ENCODE results near the gene PRX.
"Not testable (repeated sequence)": the region's sequence is repeated elsewhere in the genome, so short reads cannot be mapped to it uniquely, and the experiment has no call there.

Gene PRX

GRCh38 chr19:40389404-40390083 is 23.6 kb downstream of the PRX start:
- DNase-seq, result no peak

GRCh38 chr19:40388481-40388880 is 24.7 kb downstream of the PRX start:
- DNase-seq, result no peak

GRCh38 chr19:40387155-40387554 is 26.0 kb downstream of the PRX start:
- DNase-seq, result no peak

GRCh38 chr19:40383668-40384248 is 29.4 kb downstream of the PRX start:
- DNase-seq, result no peak

GRCh38 chr19:40381321-40381720 is 31.9 kb downstream of the PRX start:
- no peak for DNase-seq

GRCh38 chr19:40380199-40381037 is 32.8 kb downstream of the PRX start:
- DNase-seq, result no peak

- DNase-seq, result no peak
These were observed 33.6 kb downstream of the PRX start for GRCh38 chr19:40379446-40380198.

- no peak for DNase-seq
These were observed 34.7 kb downstream of the PRX start for GRCh38 chr19:40378509-40378908.

GRCh38 chr19:40377876-40378385 is 35.2 kb downstream of the PRX start:
- no peak for DNase-seq

GRCh38 chr19:40376286-40376862 is 36.8 kb downstream of the PRX start:
- DNase-seq, result no peak

GRCh38 chr19:40374084-40374483 is 39.1 kb downstream of the PRX start:
- DNase-seq, result no peak

GRCh38 chr19:40371802-40372122 is 41.4 kb downstream of the PRX start:
- no peak for DNase-seq

- no peak for DNase-seq
These were observed 42.0 kb downstream of the PRX start for GRCh38 chr19:40370997-40371801.

GRCh38 chr19:40370253-40370652 is 42.9 kb downstream of the PRX start:
- DNase-seq, result not testable (repeated sequence)

- DNase-seq, result no peak
These were observed 43.4 kb downstream of the PRX start for GRCh38 chr19:40369797-40370196.

GRCh38 chr19:40367577-40368434 is 45.4 kb downstream of the PRX start:
- no peak for DNase-seq

GRCh38 chr19:40366697-40367561 is 46.2 kb downstream of the PRX start:
- no peak for DNase-seq

GRCh38 chr19:40365613-40366401 is 47.4 kb downstream of the PRX start:
- DNase-seq, result peak; percentile 40 to 54

- DNase-seq, result no peak
These were observed 48.2 kb downstream of the PRX start for GRCh38 chr19:40365010-40365409.
